ENCODE data around the gene SOCS1.

Gene SOCS1

GRCh38 chr16:11259655-11260595 is 3.9 kb upstream of the SOCS1 start:
- no peak for DNase-seq

GRCh38 chr16:11258553-11259492 is 2.8 kb upstream of the SOCS1 start:
- DNase-seq, result no peak

- DNase-seq, result peak; percentile 52
Observed at GRCh38 chr16:11257131-11257938, 1.3 kb upstream of the SOCS1 start.

- no peak for DNase-seq
Observed at GRCh38 chr16:11256661-11257130, 692 bp upstream of the SOCS1 start.

GRCh38 chr16:11254913-11255736 is 879 bp downstream of the SOCS1 start:
- DNase-seq, result peak; percentile 19

GRCh38 chr16:11253995-11254912 is 1.8 kb downstream of the SOCS1 start:
- no peak for DNase-seq

GRCh38 chr16:11253009-11253994 is 2.7 kb downstream of the SOCS1 start:
- no peak for DNase-seq

- no peak for DNase-seq
Observed at GRCh38 chr16:11252482-11252931, 3.5 kb downstream of the SOCS1 start.

- DNase-seq, result no peak
Observed at GRCh38 chr16:11251525-11252481, 4.2 kb downstream of the SOCS1 start.

- no peak for DNase-seq
Observed at GRCh38 chr16:11250786-11251524, 5.0 kb downstream of the SOCS1 start.

GRCh38 chr16:11250091-11250785 is 5.8 kb downstream of the SOCS1 start:
- no peak for DNase-seq

- no peak for DNase-seq
Observed at GRCh38 chr16:11249233-11250061, 6.6 kb downstream of the SOCS1 start.

- no peak for DNase-seq
Observed at GRCh38 chr16:11248133-11248532, 7.9 kb downstream of the SOCS1 start.

- no peak for DNase-seq
Observed at GRCh38 chr16:11245988-11246387, 10.0 kb downstream of the SOCS1 start.

- no peak for DNase-seq
Observed at GRCh38 chr16:11245222-11245737, 10.7 kb downstream of the SOCS1 start.
